GM19239 (cell line): ENCODE results near the gene HNRNPL.
"Not testable (repeated sequence)": the region's sequence is repeated elsewhere in the genome, so short reads cannot be mapped to it uniquely, and the experiment has no call there.

ENCODE experiments used
- DNase-seq: peaks from one replicate; pipeline ENCODE4 v3.0.0; 2011; ENCODE audit warnings: low spot score; ENCODE audit not compliant: insufficient read length
- FAIRE-seq: peaks from 2 replicates; lab custom pipeline; 2011; peaks lifted over from hg19 to GRCh38; lab: Jason Lieb, UNC

The HNRNPL gene

DNA sequence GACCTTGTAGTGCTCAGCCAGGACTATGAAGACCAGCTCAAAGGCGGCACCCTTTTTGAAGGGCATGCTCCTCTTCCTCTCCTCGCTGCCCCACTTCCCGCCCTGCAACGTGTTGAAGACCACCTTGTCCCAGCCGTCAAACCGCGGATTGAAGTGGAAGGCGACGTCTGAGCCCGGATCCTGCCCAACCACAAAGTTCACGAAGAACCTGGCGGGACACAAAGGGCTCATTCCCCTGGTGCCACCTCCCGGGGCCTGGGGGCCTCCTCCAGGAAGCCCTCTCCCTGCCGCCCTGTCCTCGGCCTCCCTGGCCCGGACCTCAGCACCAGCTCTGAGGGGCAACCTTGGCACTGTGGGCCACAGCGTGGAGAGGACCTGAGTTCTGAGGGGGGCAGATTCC lies 41.0 kb downstream of the HNRNPL start:
- FAIRE-seq, result no peak
- no peak for DNase-seq

DNA sequence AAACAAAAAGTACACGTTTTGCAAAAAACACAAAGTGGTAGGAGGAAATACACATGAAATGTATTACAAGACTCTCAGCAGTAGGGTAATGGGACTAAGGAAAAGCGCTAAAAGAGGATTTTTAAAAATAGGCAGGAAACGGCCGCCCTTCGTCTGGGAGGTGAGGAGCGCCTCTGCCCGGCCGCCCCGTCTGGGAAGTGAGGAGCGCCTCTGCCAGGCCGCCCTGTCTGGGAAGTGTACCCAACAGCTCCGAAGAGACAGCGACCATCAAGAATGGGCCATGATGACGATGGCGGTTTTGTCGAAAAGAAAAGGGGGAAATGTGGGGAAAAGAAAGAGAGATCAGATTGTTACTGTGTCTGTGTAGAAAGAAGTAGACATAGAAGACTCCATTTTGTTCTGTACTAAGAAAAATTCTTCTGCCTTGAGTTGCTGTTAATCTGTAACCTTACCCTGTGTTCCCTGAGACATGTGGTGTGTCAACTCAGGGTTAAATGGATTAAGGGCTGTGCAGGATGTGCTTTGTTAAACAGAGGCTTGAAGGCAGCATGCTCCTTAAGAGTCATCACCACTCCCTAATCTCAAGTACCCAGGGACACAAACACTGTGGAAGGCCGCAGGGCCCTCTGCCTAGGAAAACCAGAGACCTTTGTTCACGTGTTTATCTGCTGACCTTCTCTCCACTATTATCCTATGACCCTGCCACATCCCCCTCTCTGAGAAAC lies 42.2 kb downstream of the HNRNPL start:
- not testable (repeated sequence) for FAIRE-seq, DNase-seq

DNA sequence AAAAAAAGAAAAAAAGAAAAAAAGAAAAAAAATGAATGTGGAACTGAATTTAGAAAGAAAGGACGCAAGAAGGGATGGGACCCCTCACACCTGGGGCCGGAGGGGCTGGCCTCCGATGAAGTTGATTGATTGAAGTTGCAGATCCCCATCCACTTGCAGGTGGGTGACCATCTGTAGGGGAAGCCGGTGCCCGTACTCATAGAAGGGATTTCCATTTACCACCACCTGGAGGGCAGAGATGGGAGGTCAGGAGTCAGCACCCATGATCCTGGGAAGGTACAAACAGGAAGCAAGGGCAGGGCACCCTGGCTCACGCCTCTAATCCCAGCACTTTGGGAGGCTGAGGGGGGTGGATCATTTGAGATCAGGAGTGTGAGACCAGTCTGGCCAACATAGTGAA lies 43.4 kb downstream of the HNRNPL start:
- no peak for DNase-seq
- no peak for FAIRE-seq

DNA sequence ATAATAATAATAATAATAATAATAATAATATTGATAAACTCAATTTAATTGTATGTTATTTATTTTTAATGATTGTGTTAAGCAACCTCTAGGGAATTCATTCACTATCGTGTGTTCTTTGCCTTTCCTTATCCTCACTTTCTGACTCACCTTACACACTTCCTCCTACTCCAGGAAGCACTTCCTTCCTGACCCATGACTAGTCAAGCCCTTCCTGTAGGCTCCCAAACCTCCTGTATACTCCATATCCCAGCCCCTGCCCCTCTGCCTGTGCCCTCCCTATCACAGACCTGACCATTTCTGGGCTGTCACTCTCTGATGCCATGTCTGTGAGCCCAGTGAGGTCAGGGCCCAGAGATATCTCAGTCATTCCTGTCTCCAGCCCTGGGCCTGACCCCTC lies 44.6 kb downstream of the HNRNPL start:
- DNase-seq, result no peak
- no peak for FAIRE-seq

DNA sequence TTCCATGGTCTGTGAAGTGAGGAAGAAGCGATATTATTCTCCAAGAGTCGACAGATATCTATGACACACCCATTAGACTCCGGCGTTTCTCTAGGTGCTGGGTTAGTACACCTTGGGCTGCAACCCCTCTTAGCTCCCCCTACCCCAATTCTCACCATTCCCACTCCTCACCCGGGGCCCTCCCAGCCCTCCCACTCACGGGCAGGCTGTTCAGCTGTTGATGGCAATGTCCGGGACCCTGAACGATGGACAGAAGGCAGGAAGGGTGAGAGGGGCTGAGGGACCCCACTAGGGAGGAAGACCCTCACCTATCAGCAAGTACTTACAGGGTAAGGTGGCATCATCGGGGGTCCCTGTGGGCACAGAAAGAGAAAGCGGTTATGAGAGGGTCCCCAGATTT lies 46.2 kb downstream of the HNRNPL start:
- FAIRE-seq, result no peak
- no peak for DNase-seq

DNA sequence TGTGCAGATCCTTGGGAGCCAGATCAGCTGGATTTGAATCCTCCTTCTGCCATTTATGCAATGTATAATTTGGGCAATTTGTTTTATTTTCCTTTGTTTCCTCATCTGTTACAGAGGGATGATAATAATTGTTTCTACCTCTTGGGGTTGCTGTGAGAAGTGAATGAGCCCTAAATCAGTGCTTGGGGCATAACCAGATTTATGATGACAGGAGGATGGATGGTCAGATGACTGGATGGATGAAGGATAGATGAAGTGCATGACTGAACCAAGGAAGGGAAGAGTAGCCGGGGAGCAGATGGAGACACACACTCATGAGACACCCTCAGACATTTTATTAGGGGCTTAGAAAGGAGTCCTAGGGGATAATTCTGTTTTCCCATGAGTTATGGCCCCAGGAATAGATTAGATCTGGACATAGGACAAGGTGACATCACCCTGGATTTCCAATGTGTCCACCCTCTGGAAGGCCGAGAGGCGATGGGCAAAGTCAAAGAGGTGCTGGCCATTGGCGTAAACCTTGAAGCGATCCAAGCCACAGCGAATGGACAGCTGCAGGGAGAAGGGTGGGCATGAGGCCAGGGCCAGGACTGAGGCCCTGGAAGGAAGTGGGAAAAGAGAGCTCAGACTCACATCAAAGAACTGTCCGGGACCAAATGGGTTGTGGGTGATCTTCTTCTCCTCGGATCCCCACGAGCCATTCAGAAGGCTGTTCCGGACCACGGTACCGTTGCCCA lies 48.3 kb downstream of the HNRNPL start:
- no peak for FAIRE-seq
- DNase-seq, result no peak

DNA sequence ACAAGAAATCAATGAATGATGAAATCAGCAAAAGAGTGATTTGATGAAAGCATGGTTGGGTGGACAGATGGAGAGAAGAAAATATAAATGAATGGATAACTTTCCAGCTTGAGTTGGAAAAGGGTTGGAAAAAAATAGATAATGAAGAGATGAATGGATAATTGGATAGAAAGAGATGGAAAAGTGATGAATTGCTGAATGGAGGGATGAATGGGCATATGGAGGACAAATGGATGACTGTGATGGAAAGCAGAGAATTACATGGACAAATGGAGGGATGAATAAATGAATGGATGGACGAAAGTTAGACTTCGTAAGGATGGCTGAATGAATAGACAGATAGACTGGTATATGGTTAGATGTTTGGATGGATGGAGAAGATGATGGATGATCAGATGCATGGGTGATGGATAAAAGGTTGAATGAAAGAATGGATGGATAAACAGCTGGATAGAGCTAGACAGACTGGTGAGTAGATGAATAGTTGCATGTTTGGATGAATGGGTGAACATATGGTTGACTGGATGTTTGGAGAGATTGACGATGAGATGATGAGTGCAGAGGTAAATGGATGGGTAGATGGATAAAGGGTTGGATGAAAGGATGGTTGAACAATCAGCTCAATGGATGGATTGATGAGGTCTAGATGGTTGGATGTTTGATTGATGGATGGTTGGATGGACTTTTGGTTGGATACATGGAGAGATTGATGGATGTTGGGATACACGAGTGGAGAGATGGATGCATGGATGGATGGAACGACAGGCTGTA lies 49.0 kb downstream of the HNRNPL start:
- DNase-seq, result no peak
- FAIRE-seq, result no peak

DNA sequence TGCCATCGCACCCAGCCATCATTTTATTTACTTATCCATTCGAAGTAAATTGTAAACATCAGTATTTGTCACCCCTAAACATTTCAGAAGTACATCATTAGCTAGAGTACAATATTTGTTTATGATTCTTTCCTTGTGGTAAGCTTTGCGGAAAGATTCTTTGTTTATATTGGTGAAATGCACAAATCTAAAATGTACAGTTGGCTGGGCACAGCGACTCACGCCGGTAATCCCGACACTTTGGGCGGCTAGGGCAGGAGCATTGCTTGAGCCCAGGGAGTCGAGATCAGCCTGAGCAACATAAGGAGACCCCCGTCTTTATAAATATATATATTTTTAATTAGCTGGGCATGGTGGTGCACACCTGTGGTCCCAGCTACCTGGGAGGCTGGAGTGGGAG lies 50.7 kb downstream of the HNRNPL start:
- no peak for FAIRE-seq
- no peak for DNase-seq

DNA sequence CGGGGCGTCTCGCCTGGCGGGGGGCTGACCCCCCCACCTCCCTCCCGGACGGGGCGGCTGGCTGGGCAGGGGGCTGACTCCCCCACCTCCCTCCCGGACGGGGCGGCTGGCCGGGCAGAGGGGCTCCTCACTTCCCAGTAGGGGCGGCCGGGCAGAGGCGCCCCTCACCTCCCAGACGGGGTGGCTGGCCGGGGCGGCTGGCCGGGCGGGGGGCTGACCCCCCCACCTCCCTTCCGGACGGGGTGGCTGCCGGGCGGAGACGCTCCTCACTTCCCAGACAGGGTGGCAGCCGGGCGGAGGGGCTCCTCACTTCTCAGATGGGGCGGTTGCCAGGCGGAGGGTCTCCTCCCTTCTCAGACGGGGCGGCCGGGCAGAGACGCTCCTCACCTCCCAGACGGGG lies 52.0 kb downstream of the HNRNPL start:
- not testable (repeated sequence) for DNase-seq, FAIRE-seq

DNA sequence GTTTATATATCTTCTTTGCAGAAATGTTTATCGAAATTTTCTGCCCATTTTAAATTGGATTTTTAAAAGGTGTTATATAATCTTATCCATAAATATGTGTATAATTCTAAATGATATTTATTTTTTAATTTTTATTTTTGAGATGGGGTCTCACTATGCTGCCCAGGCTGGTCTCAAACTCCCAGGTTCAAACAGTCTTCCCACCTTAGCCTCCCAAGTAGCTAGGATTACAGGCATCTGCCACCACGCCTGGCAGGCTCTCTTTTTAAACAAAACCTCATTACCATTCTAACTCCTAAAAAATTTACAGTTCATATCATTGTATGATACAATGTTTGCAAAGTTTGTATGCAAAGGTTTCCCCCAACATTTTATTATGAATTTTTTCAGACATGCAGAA lies 53.6 kb downstream of the HNRNPL start:
- FAIRE-seq (no peak), DNase-seq (no peak)

DNA sequence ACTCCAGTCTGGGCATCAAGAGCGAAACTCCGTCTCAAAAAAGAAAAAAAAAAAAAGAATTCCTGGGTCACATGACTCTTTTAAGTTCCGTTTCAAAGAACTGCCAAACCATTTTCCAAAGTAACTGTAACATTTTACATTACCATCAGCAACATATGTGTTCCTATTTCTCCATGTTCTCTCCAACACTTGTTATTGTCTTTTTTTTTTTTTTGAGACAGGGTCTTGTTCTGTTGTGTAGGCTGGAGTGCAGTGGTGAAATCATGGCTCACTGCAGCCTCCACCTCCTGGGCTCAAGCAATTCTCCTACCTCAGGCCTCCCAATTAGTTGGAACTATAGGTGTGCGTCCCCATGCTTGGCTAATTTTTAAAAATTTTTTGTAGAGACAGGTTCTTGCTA lies 54.2 kb downstream of the HNRNPL start:
- FAIRE-seq, result no peak
- no peak for DNase-seq

DNA sequence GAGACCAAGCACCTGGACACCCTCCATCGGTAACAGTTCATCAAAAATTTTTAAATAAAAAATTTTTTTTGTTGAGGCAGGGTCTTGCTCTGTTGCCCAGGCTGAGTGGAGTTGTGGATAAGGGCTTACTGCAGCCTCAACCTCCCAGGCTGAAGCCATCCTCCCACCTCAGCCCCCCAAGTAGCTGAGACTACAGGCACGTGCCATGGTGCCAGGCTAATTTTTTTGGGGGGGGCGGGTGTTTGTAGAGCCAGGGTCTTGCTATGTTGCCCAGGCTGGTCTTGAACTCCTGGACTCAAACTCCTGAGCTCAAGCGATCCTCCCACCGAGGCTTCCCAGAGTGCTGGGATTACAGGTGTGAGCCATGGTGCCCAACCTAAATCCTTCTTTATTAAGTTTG lies 56.1 kb downstream of the HNRNPL start:
- no peak for FAIRE-seq
- DNase-seq, result no peak

DNA sequence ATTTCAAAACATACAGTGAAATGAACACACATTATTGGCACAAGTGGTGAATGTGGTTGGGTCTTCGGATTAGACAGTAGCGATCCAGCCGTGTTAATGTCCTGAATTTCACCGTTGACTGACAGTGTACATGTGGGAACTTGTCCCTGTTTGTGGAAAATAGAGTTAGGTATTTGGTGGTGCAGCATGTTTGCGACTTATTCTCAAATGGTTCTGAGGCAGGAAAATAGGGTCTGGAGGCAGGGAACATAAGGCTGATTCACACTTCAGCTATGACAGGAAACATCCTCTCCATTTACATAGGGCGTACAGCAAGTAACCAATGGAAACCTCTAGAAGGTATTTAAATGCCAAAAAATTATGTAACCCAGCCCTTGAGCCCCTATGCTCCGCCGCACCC lies 56.6 kb downstream of the HNRNPL start:
- DNase-seq, result no peak
- no peak for FAIRE-seq

DNA sequence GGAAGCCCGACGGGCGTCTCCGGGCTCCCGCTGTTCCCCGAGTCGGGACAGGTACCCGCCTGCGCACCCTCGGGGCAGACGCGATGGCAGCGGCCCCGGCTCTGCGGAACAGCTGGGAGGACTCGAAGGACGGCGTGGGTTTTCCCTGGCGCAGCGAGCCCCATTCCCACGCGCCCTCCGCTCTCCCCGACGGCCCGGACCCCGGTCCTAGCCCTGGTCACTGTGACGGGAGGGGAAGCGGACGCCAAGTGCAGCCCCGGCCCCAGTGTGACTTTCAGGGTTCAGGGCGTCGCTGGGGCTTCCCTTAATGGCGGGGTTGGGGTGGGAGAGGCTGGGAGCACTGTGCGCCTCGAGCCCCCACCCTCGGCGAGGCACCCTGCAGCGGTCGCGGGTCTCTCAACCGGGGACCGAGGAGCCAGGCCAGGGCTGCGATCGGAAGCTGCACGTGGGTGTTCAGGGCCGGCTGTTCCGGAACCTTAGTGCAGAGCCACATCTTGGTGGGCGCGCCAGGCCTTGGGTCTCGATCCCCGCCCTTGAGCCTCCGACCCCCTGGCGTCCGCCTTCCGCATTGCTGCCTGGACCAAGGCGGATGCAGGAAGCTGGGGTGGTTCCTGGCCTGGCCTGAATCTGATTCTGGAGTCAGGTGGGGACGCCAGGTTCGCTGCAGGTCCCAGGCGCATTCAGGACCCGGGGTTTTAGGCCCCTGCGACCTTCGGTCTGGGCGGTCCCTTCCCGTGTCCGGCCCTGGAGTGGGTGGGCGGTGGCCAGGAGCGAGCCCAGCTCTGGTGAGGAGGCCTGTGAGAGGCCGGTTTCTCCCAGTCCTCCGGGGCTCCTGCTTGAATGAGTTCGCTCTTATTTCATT lies 57.3 kb downstream of the HNRNPL start:
- DNase-seq, result peak; percentile 57
- no peak for FAIRE-seq

DNA sequence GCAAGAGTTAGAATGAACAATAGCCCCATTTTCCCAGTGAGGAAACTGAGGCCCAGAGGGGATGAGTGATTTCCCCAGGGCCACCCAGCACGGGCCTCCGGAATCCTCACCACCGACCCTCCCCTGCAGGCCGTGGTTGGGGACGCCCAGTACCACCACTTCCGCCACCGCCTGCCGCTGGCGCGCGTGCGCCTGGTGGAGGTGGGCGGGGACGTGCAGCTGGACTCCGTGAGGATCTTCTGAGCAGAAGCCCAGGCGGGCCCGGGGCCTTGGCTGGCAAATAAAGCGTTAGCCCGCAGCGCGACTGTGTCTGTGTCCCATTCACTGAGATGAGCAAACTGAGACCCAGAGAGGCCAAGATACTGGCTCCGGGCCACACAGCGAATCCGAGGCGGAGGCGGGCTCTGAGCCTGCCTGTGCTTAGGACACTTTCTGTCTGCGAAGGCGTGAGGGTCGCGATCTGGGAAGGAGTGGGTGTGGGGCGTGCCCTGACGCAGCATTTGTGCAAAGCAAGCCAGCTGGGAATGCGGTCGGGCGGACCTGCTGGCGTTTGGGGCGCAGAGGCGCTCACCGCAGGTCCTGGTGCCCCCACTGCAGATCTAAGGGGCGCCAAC lies 58.2 kb downstream of the HNRNPL start:
- FAIRE-seq, result peak; percentile 100
- not testable (repeated sequence) for DNase-seq

DNA sequence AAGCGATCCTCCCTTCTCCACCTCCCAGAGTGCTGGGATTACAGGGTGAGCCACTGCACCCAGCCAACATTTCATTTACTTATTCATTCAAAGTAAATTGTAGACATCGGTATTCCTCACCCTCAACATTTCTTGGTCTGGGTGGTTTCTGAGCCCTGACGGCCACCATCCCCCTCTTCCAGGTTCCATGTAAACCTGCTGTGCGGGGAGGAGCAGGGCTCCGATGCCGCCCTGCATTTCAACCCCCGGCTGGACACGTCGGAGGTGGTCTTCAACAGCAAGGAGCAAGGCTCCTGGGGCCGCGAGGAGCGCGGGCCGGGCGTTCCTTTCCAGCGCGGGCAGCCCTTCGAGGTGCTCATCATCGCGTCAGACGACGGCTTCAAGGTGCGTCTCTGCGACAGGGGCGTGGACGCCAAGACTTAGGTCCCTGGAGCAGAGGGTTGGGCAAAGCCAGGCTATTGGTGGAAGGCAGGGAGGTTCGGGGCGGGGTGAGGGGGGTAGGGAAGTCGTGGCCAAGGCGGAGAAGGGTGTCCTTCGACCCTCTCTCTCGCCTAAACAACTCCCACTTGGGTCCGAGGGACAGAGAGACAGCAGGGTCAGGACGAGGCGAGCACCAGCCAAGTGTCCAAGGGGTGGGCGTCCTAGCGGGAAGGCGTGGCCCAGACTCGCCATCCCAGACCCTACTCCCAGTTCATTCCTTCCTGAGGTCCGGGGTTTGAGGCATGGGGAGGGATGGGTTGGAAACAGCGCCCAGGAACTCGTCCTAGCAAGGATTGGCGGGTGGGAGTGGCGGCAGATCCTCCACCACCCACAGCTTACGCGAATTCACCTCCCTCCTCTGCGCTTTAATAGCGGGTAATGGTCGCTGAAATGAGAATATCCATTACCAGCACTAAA lies 59.0 kb downstream of the HNRNPL start:
- DNase-seq, FAIRE-seq: not testable (repeated sequence)

DNA sequence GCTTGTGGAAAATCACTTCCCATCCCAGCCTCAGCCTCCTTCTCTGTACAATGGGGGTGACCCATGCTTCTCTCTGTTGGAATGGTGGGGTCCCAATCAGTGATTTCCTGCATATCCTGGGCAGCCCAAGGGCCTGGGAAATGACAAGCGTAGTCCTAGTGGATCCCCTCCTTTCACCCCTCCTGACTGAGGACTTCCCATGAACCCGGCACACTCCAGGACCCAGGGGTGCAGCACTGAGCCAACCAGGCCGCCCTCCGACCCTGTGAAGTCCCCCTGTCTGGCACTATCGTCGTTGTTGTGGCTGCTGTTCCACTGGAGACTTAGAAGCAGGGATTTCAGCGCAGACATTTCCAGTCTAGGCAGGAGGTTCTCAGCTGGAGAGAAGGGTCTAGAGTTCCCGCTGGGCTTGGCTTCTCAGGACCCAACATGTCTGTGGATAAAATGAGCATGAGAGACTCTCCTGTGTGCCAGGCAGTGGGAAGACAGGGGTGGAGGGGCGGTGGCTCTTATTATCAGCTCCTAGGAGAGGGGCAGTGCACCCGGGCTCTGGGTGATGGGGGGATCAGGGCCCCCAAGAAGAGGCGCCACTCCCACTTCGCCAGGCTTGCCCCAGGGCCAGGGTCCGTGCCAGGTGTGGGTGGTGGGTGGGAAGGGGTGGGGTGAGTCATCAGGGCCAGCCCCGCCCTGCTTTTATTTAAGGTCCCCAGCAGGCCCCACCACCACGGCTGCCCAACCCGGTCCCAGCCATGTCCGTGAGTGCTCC lies 61.1 kb downstream of the HNRNPL start, which contains the start of gene LGALS7B:
TSS of gene LGALS7B (plus strand) at position 723 of the 766 bp plus-strand sequence. CDS start at position 750, 27 bp downstream.
- DNase-seq (no peak), FAIRE-seq (no peak)
